ENCODE measurements around the gene SH3BP5.

Gene SH3BP5

GRCh38 chr3:15329046-15330005 is 3.1 kb downstream of the SH3BP5 start:
- peak overlapping the region; percentile 22 for H3K4me3 ChIP-seq (ENCODE audit: low read depth, low read length)
- DNase-seq (ENCODE audit: low read depth) = no peak
- TF ChIP-seq MAX (IDR thresholded peaks at IDR 0.05; ENCODE audit: low read depth, low read length) (0 out of 2 replicates have a peak, but pooled peaks have one; percentile 22), MYC (IDR thresholded peaks at IDR 0.05; ENCODE audit: low read depth, low read length) (no peak), CTCF (IDR thresholded peaks at IDR 0.05; ENCODE audit: low read depth, low read length) (no peak)

- DNase-seq (ENCODE audit: low read depth) = peak; percentile 26
- H3K4me3 ChIP-seq (ENCODE audit: low read depth, low read length) = no peak overlapping the region
- TF ChIP-seq MYC (IDR thresholded peaks at IDR 0.05; ENCODE audit: low read depth, low read length) = no peak
- TF ChIP-seq POLR2A (IDR thresholded peaks at IDR 0.05; ENCODE audit: extremely low read depth, insufficient read length) = no peak
- no peak for TF ChIP-seq MAX (IDR thresholded peaks at IDR 0.05; ENCODE audit: low read depth, low read length)
- TF ChIP-seq CTCF (IDR thresholded peaks at IDR 0.05; ENCODE audit: low read depth, low read length) = no peak
Observed at GRCh38 chr3:15327941-15328340, 4.4 kb downstream of the SH3BP5 start.

- H3K4me3 ChIP-seq (ENCODE audit: low read depth, low read length) = no peak overlapping the region
- TF ChIP-seq CTCF (IDR thresholded peaks at IDR 0.05; ENCODE audit: low read depth, low read length) = no peak
- TF ChIP-seq POLR2A (IDR thresholded peaks at IDR 0.05; ENCODE audit: extremely low read depth, insufficient read length) = no peak
- TF ChIP-seq MAX (IDR thresholded peaks at IDR 0.05; ENCODE audit: low read depth, low read length) = no peak
- no peak for TF ChIP-seq MYC (IDR thresholded peaks at IDR 0.05; ENCODE audit: low read depth, low read length)
- DNase-seq (ENCODE audit: low read depth) = no peak
Observed at GRCh38 chr3:15326673-15327072, 5.7 kb downstream of the SH3BP5 start.

GRCh38 chr3:15326037-15326436 is 6.3 kb downstream of the SH3BP5 start:
- no peak for DNase-seq (ENCODE audit: low read depth)
- H3K4me3 ChIP-seq (ENCODE audit: low read depth, low read length) = no peak overlapping the region
- TF ChIP-seq MYC (IDR thresholded peaks at IDR 0.05; ENCODE audit: low read depth, low read length) (no peak), CTCF (IDR thresholded peaks at IDR 0.05; ENCODE audit: low read depth, low read length) (no peak), MAX (IDR thresholded peaks at IDR 0.05; ENCODE audit: low read depth, low read length) (no peak)

- no peak for TF ChIP-seq MYC (IDR thresholded peaks at IDR 0.05; ENCODE audit: low read depth, low read length)
- no peak for TF ChIP-seq POLR2A (IDR thresholded peaks at IDR 0.05; ENCODE audit: extremely low read depth, insufficient read length)
- TF ChIP-seq CTCF (IDR thresholded peaks at IDR 0.05; ENCODE audit: low read depth, low read length) = no peak
- TF ChIP-seq MAX (IDR thresholded peaks at IDR 0.05; ENCODE audit: low read depth, low read length) = no peak
- DNase-seq (ENCODE audit: low read depth) = no peak
- H3K4me3 ChIP-seq (ENCODE audit: low read depth, low read length) = no peak overlapping the region
Observed at GRCh38 chr3:15325228-15325627, 7.2 kb downstream of the SH3BP5 start.
